IMR-90 (cell line): ENCODE data around the gene DPP8. TPM values are rescaled to one million over a fixed set of nuclear protein-coding genes. Genes with fewer than 3 reads are reported as not detected.
A peak's percentile ranks its signal among the peaks of the same experiment; 100 is the strongest.

Source experiments
- ATAC-seq: fragments of 200-7000 bp; cut with Tn5 transposase; 2 replicates; pipeline ENCODE4 v1.9.1; 2020; ENCODE audit warnings: low read depth, mild to moderate bottlenecking, moderate library complexity
- BruUV-seq: library from RNA; stranded (reverse); fragments of 400-500 nt; replicated peaks from 2 replicates; lab custom pipeline; 2021; lab: Mats Ljungman, UMichigan
- CTCF ChIA-PET: fragments of 300-600 bp; formaldehyde crosslinking; extraction: SDS; loops from one replicate; lab custom pipeline; 2021; ENCODE audit warnings: antibody characterized with exemption; lab: Yijun Ruan, JAX
- POLR2A ChIA-PET: fragments of 300-600 bp; sonication (Branson Sonifier 250); formaldehyde crosslinking; loops from one replicate; lab custom pipeline; 2022; ENCODE audit warnings: antibody characterized with exemption; ENCODE audit not compliant: unreplicated experiment; lab: Charles Lee
- DNase-seq: peaks from one replicate; pipeline ENCODE4 v3.0.0; 2013
- H2AFZ ChIP-seq: replicated peaks from 2 replicates; pipeline ENCODE3; 2013; ENCODE audit warnings: low read length, mild to moderate bottlenecking; ENCODE audit not compliant: poor library complexity
- H2AK5ac ChIP-seq: 2 replicates; pipeline ENCODE4 v1.6.1; 2013; ENCODE audit warnings: low read depth, low read length, inconsistent platforms
- H2AK9ac ChIP-seq: replicated peaks from 2 replicates; pipeline ENCODE3; 2013; ENCODE audit warnings: mild to moderate bottlenecking, low read depth, low read length, moderate library complexity; ENCODE audit not compliant: poor library complexity
- H2BK120ac ChIP-seq: 2 replicates; pipeline ENCODE4 v1.6.1; 2013; ENCODE audit warnings: low read depth, low read length, inconsistent platforms
- H2BK15ac ChIP-seq: 3 replicates; pipeline ENCODE4 v1.6.1; 2013; ENCODE audit warnings: low read depth, low read length, inconsistent platforms
- H2BK20ac ChIP-seq: 2 replicates; pipeline ENCODE4 v1.6.1; 2013; ENCODE audit warnings: low read depth, mild to moderate bottlenecking, inconsistent platforms, low read length, moderate library complexity
- H2BK5ac ChIP-seq: 2 replicates; pipeline ENCODE4 v1.6.1; 2013; ENCODE audit warnings: mild to moderate bottlenecking, low read depth, low read length, inconsistent platforms; ENCODE audit not compliant: poor library complexity, severe bottlenecking
- H3K14ac ChIP-seq: replicated peaks from 2 replicates; pipeline ENCODE4 v1.6.1; 2013; ENCODE audit warnings: low read depth, low read length, inconsistent platforms
- H3K18ac ChIP-seq: 2 replicates; pipeline ENCODE4 v1.6.1; 2013; ENCODE audit warnings: low read depth, low read length, control low read depth
- H3K23ac ChIP-seq: 2 replicates; pipeline ENCODE4 v1.6.1; 2013; ENCODE audit warnings: low read depth, low read length, inconsistent platforms
- H3K27ac ChIP-seq: 2 replicates; pipeline ENCODE4 v1.5.1; 2013; ENCODE audit warnings: mild to moderate bottlenecking, control low read depth, low read length; ENCODE audit not compliant: insufficient read depth
- H3K27me3 ChIP-seq: 2 replicates; pipeline ENCODE4 v1.6.1; 2013; ENCODE audit warnings: low read length; ENCODE audit not compliant: control insufficient read depth, insufficient read depth
- H3K36me3 ChIP-seq: 2 replicates; pipeline ENCODE4 v1.6.1; 2013; ENCODE audit warnings: low read length, mixed read lengths; ENCODE audit not compliant: control insufficient read depth, insufficient read depth
- H3K4ac ChIP-seq: 2 replicates; pipeline ENCODE4 v1.6.1; 2013; ENCODE audit warnings: low read depth, low read length, inconsistent platforms
- H3K4me1 ChIP-seq: 2 replicates; pipeline ENCODE4 v1.6.1; 2013; ENCODE audit warnings: low read length, mixed read lengths; ENCODE audit not compliant: control insufficient read depth, insufficient read depth
- H3K4me2 ChIP-seq: 2 replicates; pipeline ENCODE4 v1.6.1; 2013; ENCODE audit warnings: low read depth, mild to moderate bottlenecking, control low read depth, low read length, moderate library complexity
- H3K4me3 ChIP-seq: 2 replicates; pipeline ENCODE4 v1.5.1; 2013; ENCODE audit warnings: low read depth, mild to moderate bottlenecking, control low read depth, low read length, moderate library complexity; ENCODE audit not compliant: insufficient read depth
- H3K56ac ChIP-seq: 2 replicates; pipeline ENCODE4 v1.6.1; 2013; ENCODE audit warnings: low read length, inconsistent platforms; ENCODE audit not compliant: insufficient read depth; ENCODE audit errors: extremely low read depth
- H3K79me1 ChIP-seq, 2 experiments: 2 replicates each; pipeline ENCODE4 v1.6.1; 2013; ENCODE audit warnings: low read length in 2 of 2, inconsistent platforms in 1 of 2, low read depth in 1 of 2
- H3K9ac ChIP-seq: 2 replicates; pipeline ENCODE4 v1.6.1; 2013; ENCODE audit warnings: low read depth, low read length, control low read depth
- H3K9me1 ChIP-seq: 2 replicates; pipeline ENCODE4 v1.6.1; 2013; ENCODE audit warnings: low read length, inconsistent platforms; ENCODE audit not compliant: insufficient read depth
- H3K9me3 ChIP-seq: 2 replicates; pipeline ENCODE4 v1.6.1; 2013; ENCODE audit warnings: low read length; ENCODE audit not compliant: control insufficient read depth, insufficient read depth
- H4K20me1 ChIP-seq: 2 replicates; pipeline ENCODE4 v1.6.1; 2013; ENCODE audit warnings: low read length, inconsistent platforms; ENCODE audit not compliant: insufficient read depth
- H4K5ac ChIP-seq: 2 replicates; pipeline ENCODE4 v1.6.1; 2013; ENCODE audit warnings: mild to moderate bottlenecking, low read depth, low read length, control low read depth
- H4K8ac ChIP-seq, 2 experiments: 2 replicates each; pipeline ENCODE4 v1.6.1; 2013; ENCODE audit warnings: low read depth in 2 of 2, low read length in 2 of 2, control low read depth in 1 of 2, inconsistent platforms in 1 of 2
- H4K91ac ChIP-seq: 2 replicates; pipeline ENCODE4 v1.6.1; 2013; ENCODE audit warnings: low read depth, low read length, inconsistent platforms; ENCODE audit not compliant: insufficient read depth
- BHLHE40 ChIP-seq: fragments of 150-350 bp; IDR thresholded peaks from 2 replicates; pipeline ENCODE4 v1.6.1; 2016; ENCODE audit warnings: mild to moderate bottlenecking, low read depth, low read length
- CEBPB ChIP-seq: IDR thresholded peaks from 2 replicates; pipeline ENCODE4 v1.6.1; 2012; ENCODE audit warnings: low read depth, low read length, improper control_type of control experiment
- MAZ ChIP-seq: IDR thresholded peaks from 2 replicates; pipeline ENCODE4 v1.6.1; 2012; ENCODE audit warnings: low read depth, mild to moderate bottlenecking, low read length, improper control_type of control experiment, moderate library complexity, borderline replicate concordance
- WGBS, 2 experiments: methylation state at CpG; one replicate each; pipeline versions ENCODE4 v1.1.5 to v1.1.7; 2013; ENCODE audit warnings: missing lambda C conversion rate in 2 of 2; ENCODE audit not compliant: insufficient read length in 1 of 2; ENCODE audit errors: extremely low coverage in 2 of 2; 5-methylcytosine and 5-hydroxymethylcytosine counted together
- dilution Hi-C: fragments of 300-500 bp; cut with HindIII; formaldehyde crosslinking; loops from one replicate; pipeline ENCODE4 v1.14.3; 2018; ENCODE audit warnings: low sequenced_read_pairs; ENCODE audit not compliant: unreplicated experiment
- in situ Hi-C: fragments of 300-500 bp; cut with MboI; formaldehyde crosslinking; loops from 3 replicates; pipeline ENCODE4 v1.14.3; 2019; ENCODE audit warnings: low sequenced_read_pairs, inconsistent platforms, mixed read lengths
- intact Hi-C: fragments of 100-400 bp; cut with micrococcal nuclease; formaldehyde crosslinking; loops from 2 replicates; pipeline ENCODE4 v1.10.0; 2022
- polyA plus RNA-seq, 3 experiments: library from polyadenylated mRNA; depleted of rRNA; stranded (reverse); fragments of >200 nt; gene quantifications; 2 replicates each; pipeline ENCODE4 v1.2.3, GENCODE V29; 2012; ENCODE audit warnings: low replicate concordance in 1 of 3
- total RNA-seq: library from RNA; depleted of rRNA; stranded (reverse); fragments of >200 nt; gene quantifications from 2 replicates; pipeline ENCODE4 v1.2.3, GENCODE V29; 2012
- TF ChIP-seq, protein P1 (sequence below): conservative IDR thresholded peaks from 2 replicates; pipeline ENCODE4 v1.5.1; 2012; ENCODE audit warnings: mild to moderate bottlenecking, low read depth, low read length, improper control_type of control experiment
- TF ChIP-seq, protein P2 (sequence below): fragments of 150-350 bp; IDR thresholded peaks from 2 replicates; pipeline ENCODE4 v1.6.1; 2017; ENCODE audit warnings: mild to moderate bottlenecking, antibody characterized with exemption, low read length, low read depth

The DPP8 gene
- total and polyA plus RNA-seq, 2 of the 4 experiments (the other 2 are of a cell fraction) = 10.7 to 29.4 TPM

DNA sequence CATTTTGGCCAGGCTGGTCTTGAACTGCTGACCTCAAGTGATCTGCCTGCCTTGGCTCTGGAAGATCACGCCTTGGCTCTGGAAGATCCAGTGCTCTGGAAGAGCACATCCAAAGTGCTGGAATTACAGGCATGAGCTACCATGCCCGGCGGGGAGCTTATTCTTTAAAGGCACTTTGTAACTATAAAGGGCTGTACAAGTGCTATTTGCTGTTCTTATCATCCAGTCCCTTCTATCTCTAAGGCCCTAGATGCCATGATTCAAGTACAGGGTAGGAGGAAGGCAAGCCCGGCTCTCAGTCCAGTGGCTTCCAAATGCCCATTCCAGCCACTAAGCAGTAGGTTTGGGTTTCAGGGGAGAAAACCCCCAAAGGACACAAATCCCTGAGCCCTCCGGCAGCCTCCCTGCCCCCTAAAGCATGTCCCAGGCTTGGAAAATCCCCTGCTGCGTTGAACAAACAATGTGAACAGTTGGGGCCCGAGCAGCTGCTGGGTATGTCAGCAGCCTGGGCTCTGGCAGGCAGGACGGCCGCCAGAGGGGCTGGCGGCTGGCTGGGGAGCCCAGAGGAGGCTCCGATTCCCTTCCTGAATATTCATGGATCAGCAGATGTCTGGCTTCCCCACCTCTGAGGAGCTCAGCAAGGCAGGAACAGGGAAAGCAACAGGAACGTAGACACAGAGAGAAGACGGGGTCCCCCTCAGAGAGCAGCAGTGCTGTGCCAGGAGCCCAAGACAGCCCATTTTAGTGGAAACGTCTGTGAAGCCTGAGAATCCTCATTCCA, 102.5 kb downstream of the DPP8 start:
- TF ChIP-seq MAZ = peak; percentile 24; the same call in 1 of the 2 replicates
- no peak for TF ChIP-seq BHLHE40
- TF ChIP-seq, protein P1, sequence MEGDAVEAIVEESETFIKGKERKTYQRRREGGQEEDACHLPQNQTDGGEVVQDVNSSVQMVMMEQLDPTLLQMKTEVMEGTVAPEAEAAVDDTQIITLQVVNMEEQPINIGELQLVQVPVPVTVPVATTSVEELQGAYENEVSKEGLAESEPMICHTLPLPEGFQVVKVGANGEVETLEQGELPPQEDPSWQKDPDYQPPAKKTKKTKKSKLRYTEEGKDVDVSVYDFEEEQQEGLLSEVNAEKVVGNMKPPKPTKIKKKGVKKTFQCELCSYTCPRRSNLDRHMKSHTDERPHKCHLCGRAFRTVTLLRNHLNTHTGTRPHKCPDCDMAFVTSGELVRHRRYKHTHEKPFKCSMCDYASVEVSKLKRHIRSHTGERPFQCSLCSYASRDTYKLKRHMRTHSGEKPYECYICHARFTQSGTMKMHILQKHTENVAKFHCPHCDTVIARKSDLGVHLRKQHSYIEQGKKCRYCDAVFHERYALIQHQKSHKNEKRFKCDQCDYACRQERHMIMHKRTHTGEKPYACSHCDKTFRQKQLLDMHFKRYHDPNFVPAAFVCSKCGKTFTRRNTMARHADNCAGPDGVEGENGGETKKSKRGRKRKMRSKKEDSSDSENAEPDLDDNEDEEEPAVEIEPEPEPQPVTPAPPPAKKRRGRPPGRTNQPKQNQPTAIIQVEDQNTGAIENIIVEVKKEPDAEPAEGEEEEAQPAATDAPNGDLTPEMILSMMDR = peak; percentile 14; the same call in 1 of the 2 replicates
- TF ChIP-seq, protein P2, sequence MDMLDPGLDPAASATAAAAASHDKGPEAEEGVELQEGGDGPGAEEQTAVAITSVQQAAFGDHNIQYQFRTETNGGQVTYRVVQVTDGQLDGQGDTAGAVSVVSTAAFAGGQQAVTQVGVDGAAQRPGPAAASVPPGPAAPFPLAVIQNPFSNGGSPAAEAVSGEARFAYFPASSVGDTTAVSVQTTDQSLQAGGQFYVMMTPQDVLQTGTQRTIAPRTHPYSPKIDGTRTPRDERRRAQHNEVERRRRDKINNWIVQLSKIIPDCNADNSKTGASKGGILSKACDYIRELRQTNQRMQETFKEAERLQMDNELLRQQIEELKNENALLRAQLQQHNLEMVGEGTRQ = no peak
- TF ChIP-seq CEBPB = no peak
- H3K4ac ChIP-seq = peak overlapping the region; percentile 14; the same call in 1 of the 2 replicates
- CTCF ChIA-PET = interaction anchor here (1.1 kb wide), 1 partner anchor 7 kb away, joined by 3 read pairs; the partner anchor contains the start of gene IGDCC4
- H3K4me3 ChIP-seq = no peak overlapping the region
- peaks cover 11% of the 10 kb centered on the region for H3K4me1 ChIP-seq
- no peak overlapping the region for H3K14ac ChIP-seq
- peak overlapping the region; percentile 37 for H2AFZ ChIP-seq
- intact Hi-C loops (no loop called here), dilution Hi-C loops (no loop called here), in situ Hi-C loops (no loop called here)
- no peak overlapping the region for H2AK5ac ChIP-seq
- H3K4me2 ChIP-seq = peak overlapping the region; percentile 15; the same call in 1 of the 2 replicates
- H3K9me1 ChIP-seq = peaks cover 4% of the 10 kb centered on the region; the same call in 1 of the 2 replicates
- H4K20me1 ChIP-seq = no peaks in the 10 kb centered on the region
- no peak overlapping the region for H3K23ac ChIP-seq
- H3K79me1 ChIP-seq = peaks cover 0 to 11% of the 10 kb centered on the region in 2 experiments; a peak in 1 of 4 replicates
- H2BK5ac ChIP-seq = no peak overlapping the region
- H4K8ac ChIP-seq = peak overlapping the region in 1 of 2 experiments; percentile 22; a peak in 1 of 4 replicates
- ATAC-seq (peak; percentile 88), DNase-seq (peak; percentile 76)
- POLR2A ChIA-PET = no interaction called here
- no peak overlapping the region for H3K56ac ChIP-seq
- H3K18ac ChIP-seq = peak overlapping the region; percentile 22; the same call in 1 of the 2 replicates
- no TSS peak for BruUV-seq
- H3K36me3 ChIP-seq = no peaks in the 10 kb centered on the region
- H2BK120ac ChIP-seq = no peak overlapping the region; the same call in 1 of the 2 replicates
- H4K5ac ChIP-seq = peak overlapping the region; percentile 26; the same call in 1 of the 2 replicates
- no peak overlapping the region for H2BK15ac ChIP-seq
- no peak overlapping the region for H4K91ac ChIP-seq
- WGBS, 2 experiments = 18% methylated on average over 2 of the region's 14 CpGs; no CpG with 5 or more reads in 1 of the 2 experiments
- peak overlapping the region; percentile 76 for H2AK9ac ChIP-seq
- peak overlapping the region; percentile 25; the same call in 1 of the 2 replicates for H3K27ac ChIP-seq
- H3K9ac ChIP-seq = no peak overlapping the region
- peaks cover 2% of the 10 kb centered on the region; the same call in 1 of the 2 replicates for H3K27me3 ChIP-seq
- 0 out of 2 replicates have a peak overlapping the region, but pooled peaks have one; percentile 10 for H2BK20ac ChIP-seq
- H3K9me3 ChIP-seq = no peaks in the 10 kb centered on the region
